Epithelial cell of alveolus of lung (primary cell): ENCODE data around the gene FRAT1. TPM values are rescaled to one million over a fixed set of nuclear protein-coding genes. Genes with fewer than 3 reads are reported as not detected.

Source experiments
- total RNA-seq: library from RNA; depleted of rRNA; stranded (reverse); fragments of >200 nt; gene quantifications from 2 replicates; pipeline ENCODE4 v1.2.1, GENCODE V29; 2015

FRAT1 gene
- 1.8 and 5.7 TPM in 2 replicates for total RNA-seq

GRCh38 chr10:97318772-97319651 lies at the start of gene FRAT1:
TSS of gene FRAT1 (plus strand) at chr10:97319271. CDS start at chr10:97319454, 183 bp downstream.

GRCh38 chr10:97292097-97292861 lies 26.8 kb upstream of the FRAT1 start, which contains the start of gene ARHGAP19:
TSS of gene ARHGAP19 (minus strand) at chr10:97292637. CDS start at chr10:97292627, 10 bp downstream.

DNA sequence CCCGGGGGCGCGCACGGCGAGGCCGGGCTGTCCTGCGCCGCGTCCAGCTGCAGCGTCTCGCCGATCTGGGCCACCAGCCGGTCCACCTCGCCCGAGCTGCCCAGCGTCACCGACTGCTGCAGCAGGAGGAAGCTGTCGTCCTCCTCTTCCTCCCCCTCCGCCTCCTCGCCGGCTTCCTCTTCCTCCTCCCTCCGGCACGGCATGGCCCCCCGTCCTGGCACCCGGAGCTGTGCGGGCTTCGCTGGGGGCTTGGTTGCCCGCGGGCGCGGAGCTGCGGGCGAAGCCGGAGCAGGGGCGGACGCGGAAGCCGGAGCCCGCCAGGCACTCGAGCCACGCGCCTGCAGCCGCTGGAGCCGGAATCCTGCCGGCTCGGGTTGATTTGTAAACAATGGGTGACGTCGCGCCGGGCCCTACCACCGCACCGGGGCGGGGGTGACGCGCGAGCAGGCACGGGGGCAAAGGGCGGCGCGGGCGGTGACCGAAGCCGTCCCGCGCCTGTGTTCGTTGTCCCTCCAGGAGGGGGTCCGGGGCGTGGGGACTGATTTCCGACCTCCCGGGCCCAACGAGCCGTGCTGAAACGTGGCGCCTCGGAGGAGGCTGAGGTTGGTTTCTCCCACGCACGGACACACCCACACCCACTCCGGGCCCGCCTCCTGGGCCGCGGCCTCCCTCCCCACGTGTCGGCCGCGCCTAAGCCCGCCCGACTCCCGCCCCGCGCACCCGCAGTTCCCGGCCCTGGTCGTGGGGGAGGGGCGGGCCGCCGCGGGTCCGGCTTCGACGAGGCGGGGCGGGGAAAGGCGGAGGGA lies 15.5 kb downstream of the FRAT1 start, which contains the start of gene FRAT2:
TSS of gene FRAT2 (minus strand) at position 360 of the 806 bp plus-strand sequence. CDS start at position 203, 157 bp downstream.

Other genes with a start within 250 kb of the FRAT1 start
- under 0.01 TPM in 1 of 2 replicates, not detected in the other for gene SLIT1, start 133.3 kb upstream of the FRAT1 start, total RNA-seq
- 9.8 and 11.3 TPM in 2 replicates for gene ARHGAP19, start 26.6 kb upstream of the FRAT1 start, total RNA-seq
- gene FRAT2, start 15.5 kb downstream of the FRAT1 start, total RNA-seq = 7.3 and 8.1 TPM in 2 replicates
- 6.8 and 22.1 TPM in 2 replicates for gene RRP12, start 82.1 kb downstream of the FRAT1 start, total RNA-seq
- 543 and 737 TPM in 2 replicates for gene PGAM1, start 106.9 kb downstream of the FRAT1 start, total RNA-seq
- gene EXOSC1, start 126.7 kb downstream of the FRAT1 start, total RNA-seq = 43.8 and 50.6 TPM in 2 replicates
- 48.8 and 65.8 TPM in 2 replicates for gene ZDHHC16, start 126.9 kb downstream of the FRAT1 start, total RNA-seq
- gene MMS19, start 179.2 kb downstream of the FRAT1 start, total RNA-seq = 62.8 and 107 TPM in 2 replicates
- gene UBTD1, start 179.7 kb downstream of the FRAT1 start, total RNA-seq = 27.5 and 32.8 TPM in 2 replicates